SK-N-MC (cell line): ENCODE data around the gene RNU7-1.
A peak's percentile ranks its signal among the peaks of the same experiment; 100 is the strongest.

ENCODE experiments used
- DNase-seq: peaks from one replicate; pipeline ENCODE4 v3.0.0-alpha.2; 2011; ENCODE audit warnings: low read depth, low spot score
- H3K27ac ChIP-seq: fragments of 200-600 bp; sonication (generic); 2 replicates; pipeline ENCODE4 v1.5.1; 2016; ENCODE audit warnings: mixed run types
- H3K36me3 ChIP-seq: fragments of 200-600 bp; sonication (generic); 2 replicates; pipeline ENCODE4 v1.6.1; 2017; ENCODE audit warnings: antibody characterized with exemption, low read length, mixed read lengths; ENCODE audit not compliant: insufficient read depth
- H3K4me3 ChIP-seq: fragments of 200-600 bp; sonication (generic); 2 replicates; pipeline ENCODE4 v1.5.1; 2016
- H3K9ac ChIP-seq: fragments of 200-600 bp; sonication (generic); 2 replicates; pipeline ENCODE4 v1.8.0; 2017; ENCODE audit warnings: mixed run types, mixed read lengths; ENCODE audit not compliant: insufficient read length
- H3K9me3 ChIP-seq: fragments of 200-600 bp; sonication (generic); 2 replicates; pipeline ENCODE4 v1.6.1; 2017; ENCODE audit warnings: low read depth, mild to moderate bottlenecking, antibody characterized with exemption, low read length, moderate library complexity, mixed read lengths
- EZH2 ChIP-seq: fragments of 200-600 bp; sonication (generic); IDR thresholded peaks from one replicate; pipeline ENCODE4 v1.6.1; 2017; ENCODE audit warnings: antibody characterized with exemption
- FOXP2 ChIP-seq: optimal IDR thresholded peaks from 2 replicates; pipeline ENCODE3; 2011; ENCODE audit warnings: mild to moderate bottlenecking, moderate library complexity; ENCODE audit not compliant: insufficient read depth; ENCODE audit errors: extremely low read length, control extremely low read depth
- POLR2AphosphoS5 ChIP-seq: IDR thresholded peaks from 2 replicates; pipeline ENCODE4 v1.6.1; 2012; ENCODE audit warnings: mild to moderate bottlenecking, low read depth, low read length, borderline replicate concordance

The RNU7-1 gene

GRCh38 chr12:6942331-6942665, 1.3 kb upstream of the RNU7-1 start:
- Histone ChIP-seq H3K9ac (no peak overlapping the region), H3K36me3 (peaks cover 17% of the 10 kb centered on the region; the same call in 1 of the 2 replicates), H3K9me3 (no peaks in the 10 kb centered on the region), H3K4me3 (no peak overlapping the region), H3K27ac (peak overlapping the region; percentile 99)
- no peak for TF ChIP-seq FOXP2
- TF ChIP-seq EZH2, result no peak
- TF ChIP-seq POLR2AphosphoS5, result no peak
- no peak for DNase-seq

GRCh38 chr12:6943389-6943721, 261 bp upstream of the RNU7-1 start:
- Histone ChIP-seq H3K9me3 (no peaks in the 10 kb centered on the region), H3K36me3 (peaks cover 17% of the 10 kb centered on the region; the same call in 1 of the 2 replicates), H3K4me3 (peak overlapping the region; percentile 97), H3K9ac (peak overlapping the region; percentile 78), H3K27ac (peak overlapping the region; percentile 99)
- no peak for TF ChIP-seq POLR2AphosphoS5
- no peak for TF ChIP-seq EZH2
- no peak for TF ChIP-seq FOXP2
- DNase-seq, result peak; percentile 95

- peak; percentile 76 for DNase-seq
- H3K27ac ChIP-seq, result peak overlapping the region; percentile 99
- no peak for TF ChIP-seq EZH2
- no peak for TF ChIP-seq FOXP2
- TF ChIP-seq POLR2AphosphoS5, result no peak
- H3K9ac ChIP-seq, result peak overlapping the region; percentile 83
- peaks cover 11% of the 10 kb centered on the region; the same call in 1 of the 2 replicates for H3K36me3 ChIP-seq
- H3K9me3 ChIP-seq, result no peaks in the 10 kb centered on the region
- H3K4me3 ChIP-seq, result peak overlapping the region; percentile 97
These were observed 968 bp downstream of the RNU7-1 start for GRCh38 chr12:6944381-6945186.

DNA sequence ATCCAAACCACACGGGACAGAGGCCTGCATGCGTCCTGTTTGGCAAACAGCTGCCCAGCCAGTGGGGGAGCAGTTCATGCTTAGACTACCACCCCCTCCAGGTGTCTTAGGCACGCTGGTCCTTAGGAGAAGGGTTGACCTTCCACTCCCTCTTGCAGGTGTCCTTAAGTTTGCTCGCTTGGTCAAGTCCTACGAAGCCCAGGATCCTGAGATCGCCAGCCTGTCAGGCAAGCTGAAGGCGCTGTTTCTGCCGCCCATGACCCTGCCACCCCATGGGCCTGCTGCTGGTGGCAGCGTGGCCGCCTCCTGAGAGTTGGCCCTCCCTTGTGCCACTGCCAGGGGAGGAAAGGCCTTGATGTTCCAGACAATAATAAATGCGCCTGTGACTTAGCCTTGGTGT, 2.0 kb downstream of the RNU7-1 start:
- H3K27ac ChIP-seq, result 0 out of 2 replicates have a peak overlapping the region, but pooled peaks have one; percentile 99
- TF ChIP-seq EZH2, result no peak
- no peak for TF ChIP-seq FOXP2
- no peak for TF ChIP-seq POLR2AphosphoS5
- peaks cover 10% of the 10 kb centered on the region; the same call in 1 of the 2 replicates for H3K36me3 ChIP-seq
- H3K4me3 ChIP-seq, result peak overlapping the region; percentile 97; the same call in 1 of the 2 replicates
- H3K9ac ChIP-seq, result no peak overlapping the region
- DNase-seq, result no peak
- no peaks in the 10 kb centered on the region for H3K9me3 ChIP-seq

- Histone ChIP-seq H3K9ac (no peak overlapping the region), H3K27ac (no peak overlapping the region)
- DNase-seq, result no peak
These were observed 2.7 kb downstream of the RNU7-1 start for GRCh38 chr12:6946033-6946919.

GRCh38 chr12:6946920-6947374, 3.3 kb downstream of the RNU7-1 start:
- no peak for DNase-seq
- Histone ChIP-seq H3K27ac (no peak overlapping the region), H3K36me3 (no peaks in the 10 kb centered on the region; the same call in 1 of the 2 replicates), H3K9me3 (no peaks in the 10 kb centered on the region), H3K9ac (no peak overlapping the region), H3K4me3 (no peak overlapping the region)
- TF ChIP-seq POLR2AphosphoS5, result no peak

More at GRCh38 chr12:6946033-6946919, 2.7 kb downstream of the RNU7-1 start:
- no peaks in the 10 kb centered on the region for H3K9me3 ChIP-seq
- TF ChIP-seq POLR2AphosphoS5, result no peak
- TF ChIP-seq EZH2, result no peak
- TF ChIP-seq FOXP2, result no peak
- no peak overlapping the region for H3K4me3 ChIP-seq
- peaks cover 3% of the 10 kb centered on the region; the same call in 1 of the 2 replicates for H3K36me3 ChIP-seq

DNA sequence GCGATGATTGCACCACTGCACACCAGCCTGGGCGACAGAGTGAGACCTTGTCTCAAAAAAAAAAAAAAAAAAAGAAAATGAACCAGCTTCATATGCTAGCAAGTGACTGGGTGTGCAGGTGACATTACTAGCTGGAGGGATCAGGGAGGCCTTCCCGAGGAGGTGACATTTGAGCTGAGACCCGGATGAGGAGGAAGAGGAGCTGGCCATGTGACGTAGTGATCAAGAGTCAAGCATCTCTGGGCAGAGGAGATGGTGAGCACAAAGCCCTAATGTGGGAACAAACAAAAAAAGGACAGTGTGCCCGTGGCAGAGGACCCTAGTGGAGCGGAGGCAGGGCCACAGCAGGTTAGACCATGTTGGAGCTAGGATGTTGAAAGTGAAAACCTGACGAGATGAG, 4.0 kb downstream of the RNU7-1 start:
- no peaks in the 10 kb centered on the region for H3K9me3 ChIP-seq
- no peak for DNase-seq
- TF ChIP-seq POLR2AphosphoS5, result no peak
- TF ChIP-seq FOXP2, result no peak

GRCh38 chr12:6948873-6949594, 5.4 kb downstream of the RNU7-1 start:
- Histone ChIP-seq H3K27ac (no peak overlapping the region), H3K36me3 (no peaks in the 10 kb centered on the region; the same call in 1 of the 2 replicates), H3K4me3 (no peak overlapping the region), H3K9me3 (no peaks in the 10 kb centered on the region), H3K9ac (no peak overlapping the region)
- no peak for TF ChIP-seq POLR2AphosphoS5
- TF ChIP-seq EZH2, result no peak
- no peak for TF ChIP-seq FOXP2
- no peak for DNase-seq

More for the DNA sequence above, 4.0 kb downstream of the RNU7-1 start:
- H3K36me3 ChIP-seq, result no peaks in the 10 kb centered on the region; the same call in 1 of the 2 replicates
- H3K4me3 ChIP-seq, result no peak overlapping the region
- H3K9ac ChIP-seq, result no peak overlapping the region
- no peak overlapping the region for H3K27ac ChIP-seq
